BE2C (cell line): ENCODE results near the gene PID1.

Experiments
- DNase-seq: peaks from one replicate; pipeline ENCODE4 v3.0.0-alpha.2; 2020
- H3K27me3 ChIP-seq: fragments of 250-450 bp; sonication (Bioruptor Pico); 2 replicates; pipeline ENCODE4 v1.5.1; 2020; ENCODE audit warnings: mild to moderate bottlenecking
- H3K36me3 ChIP-seq: fragments of 250-450 bp; sonication (Bioruptor Pico); 2 replicates; pipeline ENCODE4 v1.5.1; 2020; ENCODE audit warnings: mild to moderate bottlenecking
- H3K4me1 ChIP-seq: fragments of 250-450 bp; sonication (Bioruptor Pico); 2 replicates; pipeline ENCODE4 v1.5.1; 2020
- H3K4me3 ChIP-seq: 2 replicates; pipeline ENCODE4 v1.5.1; 2011; ENCODE audit warnings: low read depth, low read length
- H3K9me3 ChIP-seq: fragments of 250-450 bp; sonication (Bioruptor Pico); 2 replicates; pipeline ENCODE4 v1.5.1; 2020
- TF ChIP-seq, protein P1 (sequence below): IDR thresholded peaks from 2 replicates; pipeline ENCODE4 v1.5.1; 2012; ENCODE audit warnings: mild to moderate bottlenecking, low read depth, low read length

PID1 gene

DNA sequence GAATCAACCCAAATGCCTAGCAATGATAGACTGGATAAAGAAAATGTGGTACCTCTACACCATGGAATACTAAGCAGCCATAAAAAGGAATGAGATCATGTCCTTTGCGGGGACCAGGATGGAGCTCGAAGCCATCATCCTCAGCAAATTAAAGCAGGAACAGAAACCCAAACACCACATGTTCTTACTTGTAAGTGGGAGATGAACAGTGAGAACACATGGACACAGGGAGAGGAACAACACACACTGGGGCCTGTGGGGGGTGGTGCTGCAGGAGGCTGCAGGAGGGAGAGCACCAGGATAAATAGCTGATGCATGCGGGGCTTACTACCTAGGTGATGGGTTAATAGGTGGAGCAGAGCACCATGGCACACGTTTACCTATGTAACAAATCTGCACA is 8.4 kb upstream of the PID1 start:
- H3K9me3 ChIP-seq, result no peaks in the 10 kb centered on the region
- H3K27me3 ChIP-seq, result no peaks in the 10 kb centered on the region; the same call in 1 of the 2 replicates
- H3K4me3 ChIP-seq, result no peak overlapping the region
- H3K4me1 ChIP-seq, result no peaks in the 10 kb centered on the region
- no peaks in the 10 kb centered on the region for H3K36me3 ChIP-seq
- DNase-seq, result no peak
- TF ChIP-seq, protein P1, sequence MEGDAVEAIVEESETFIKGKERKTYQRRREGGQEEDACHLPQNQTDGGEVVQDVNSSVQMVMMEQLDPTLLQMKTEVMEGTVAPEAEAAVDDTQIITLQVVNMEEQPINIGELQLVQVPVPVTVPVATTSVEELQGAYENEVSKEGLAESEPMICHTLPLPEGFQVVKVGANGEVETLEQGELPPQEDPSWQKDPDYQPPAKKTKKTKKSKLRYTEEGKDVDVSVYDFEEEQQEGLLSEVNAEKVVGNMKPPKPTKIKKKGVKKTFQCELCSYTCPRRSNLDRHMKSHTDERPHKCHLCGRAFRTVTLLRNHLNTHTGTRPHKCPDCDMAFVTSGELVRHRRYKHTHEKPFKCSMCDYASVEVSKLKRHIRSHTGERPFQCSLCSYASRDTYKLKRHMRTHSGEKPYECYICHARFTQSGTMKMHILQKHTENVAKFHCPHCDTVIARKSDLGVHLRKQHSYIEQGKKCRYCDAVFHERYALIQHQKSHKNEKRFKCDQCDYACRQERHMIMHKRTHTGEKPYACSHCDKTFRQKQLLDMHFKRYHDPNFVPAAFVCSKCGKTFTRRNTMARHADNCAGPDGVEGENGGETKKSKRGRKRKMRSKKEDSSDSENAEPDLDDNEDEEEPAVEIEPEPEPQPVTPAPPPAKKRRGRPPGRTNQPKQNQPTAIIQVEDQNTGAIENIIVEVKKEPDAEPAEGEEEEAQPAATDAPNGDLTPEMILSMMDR, result no peak

DNA sequence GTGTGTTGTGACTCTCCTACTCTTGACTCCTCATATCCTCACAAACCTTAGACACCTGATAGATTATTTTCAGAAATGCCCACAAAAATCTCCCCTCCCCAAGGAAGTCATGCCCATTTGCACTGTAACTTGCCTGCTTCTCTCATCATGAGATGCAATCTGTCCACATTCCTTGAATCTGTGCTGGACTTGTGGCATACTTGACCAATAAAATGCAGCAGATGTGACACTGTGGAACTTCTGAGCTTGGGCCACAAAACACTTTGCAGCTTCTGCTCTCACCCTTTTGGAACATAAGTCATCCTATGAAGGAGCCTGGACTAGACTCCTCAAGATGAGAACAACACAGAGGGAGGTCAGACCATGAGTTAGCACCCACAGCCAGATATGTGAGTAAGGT is 4.4 kb upstream of the PID1 start:
- Histone ChIP-seq H3K4me1 (no peaks in the 10 kb centered on the region), H3K4me3 (no peak overlapping the region), H3K27me3 (peaks cover 3% of the 10 kb centered on the region), H3K9me3 (no peaks in the 10 kb centered on the region), H3K36me3 (no peaks in the 10 kb centered on the region)
- no peak for DNase-seq
- TF ChIP-seq, protein P1, result no peak

DNA sequence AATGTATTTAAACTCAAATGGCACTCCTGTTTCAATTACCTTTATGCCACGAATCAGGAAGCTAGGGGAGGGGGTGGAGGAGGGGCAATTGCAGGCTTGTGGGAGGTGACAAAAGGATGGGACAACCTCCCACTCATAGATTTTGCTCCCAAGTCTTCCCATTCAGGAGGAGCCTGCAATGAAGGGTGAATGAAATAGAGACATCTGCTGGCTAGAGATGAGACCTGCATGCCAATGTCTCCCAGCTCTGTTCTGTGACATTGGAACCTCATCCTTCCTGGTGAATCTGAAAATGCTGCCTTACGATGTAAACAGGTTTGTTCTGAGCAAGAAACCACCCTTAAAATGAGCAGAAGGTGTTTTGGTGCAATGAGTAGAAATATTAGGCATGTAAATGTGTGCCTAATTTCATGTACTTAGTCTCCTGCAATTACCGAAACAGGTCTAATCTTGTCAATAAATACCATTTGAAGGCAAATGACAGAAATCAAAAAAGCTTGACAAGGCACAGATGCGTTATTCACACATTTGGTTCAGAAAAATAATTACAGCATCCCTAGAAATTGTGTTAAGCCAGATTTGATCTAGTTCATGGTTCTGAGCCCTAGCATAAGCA is 2.7 kb upstream of the PID1 start:
- H3K27me3 ChIP-seq, result peaks cover 3% of the 10 kb centered on the region
- no peaks in the 10 kb centered on the region for H3K4me1 ChIP-seq
- TF ChIP-seq, protein P1, result peak; percentile 81
- H3K36me3 ChIP-seq, result no peaks in the 10 kb centered on the region
- DNase-seq, result peak; percentile 26
- no peak overlapping the region for H3K4me3 ChIP-seq
- H3K9me3 ChIP-seq, result no peaks in the 10 kb centered on the region

DNA sequence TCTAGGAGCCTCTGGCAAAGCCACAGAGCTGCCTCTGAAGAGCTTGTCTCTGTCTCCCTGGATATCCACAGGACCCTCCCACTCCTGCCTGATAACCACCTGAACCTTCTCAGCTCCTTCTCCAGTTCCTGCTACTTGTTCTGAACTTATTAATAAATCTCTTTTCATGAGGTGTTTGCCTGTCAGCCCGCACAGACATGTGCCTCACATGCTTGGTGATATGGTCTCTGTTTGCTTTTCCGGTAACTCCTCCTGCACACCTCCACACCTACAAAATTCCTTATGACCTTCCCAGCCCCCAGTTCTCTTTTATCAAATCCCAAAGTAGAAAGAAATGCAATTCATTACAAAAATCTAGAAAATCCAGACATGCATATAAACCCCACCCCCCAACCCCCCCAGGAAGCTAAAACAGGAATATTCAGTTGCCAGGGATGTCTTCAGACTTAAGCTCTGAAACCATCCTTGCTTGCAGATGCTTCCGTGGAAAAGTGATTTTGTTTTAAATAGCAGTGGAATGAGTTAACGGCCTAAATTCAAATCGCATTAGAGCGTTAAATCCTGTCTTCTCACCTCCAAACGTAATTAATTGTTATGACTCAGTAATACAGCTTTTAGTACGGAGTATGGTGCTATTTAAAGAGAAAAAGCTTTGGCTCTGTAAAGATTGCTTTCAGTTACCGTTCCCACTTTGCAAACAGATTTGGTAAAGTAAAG is 2.1 kb upstream of the PID1 start:
- H3K9me3 ChIP-seq, result no peaks in the 10 kb centered on the region
- H3K4me3 ChIP-seq, result no peak overlapping the region
- no peaks in the 10 kb centered on the region for H3K36me3 ChIP-seq
- no peaks in the 10 kb centered on the region for H3K4me1 ChIP-seq
- no peak for DNase-seq
- peaks cover 3% of the 10 kb centered on the region for H3K27me3 ChIP-seq
- TF ChIP-seq, protein P1, result no peak

DNA sequence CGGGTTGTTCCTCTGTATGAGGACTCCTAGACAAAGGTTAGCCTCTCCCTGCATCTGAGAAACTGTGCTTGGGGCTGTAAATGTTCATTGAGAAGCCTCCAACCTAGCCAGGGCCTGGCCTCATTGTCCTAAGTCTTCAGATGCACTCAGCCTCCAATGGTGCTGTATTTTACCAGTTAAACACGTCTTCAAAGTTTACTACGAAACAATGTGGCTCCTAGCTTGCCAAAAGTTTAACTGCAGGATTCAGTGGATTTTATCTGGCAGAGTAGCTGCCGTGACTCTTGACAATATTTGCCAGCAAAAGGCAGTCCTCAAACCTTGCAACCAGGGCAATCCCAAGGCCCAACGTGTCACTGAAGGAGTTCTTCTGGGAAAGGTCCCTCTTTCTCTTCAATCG is 1.1 kb downstream of the PID1 start:
- DNase-seq, result no peak
- Histone ChIP-seq H3K4me1 (no peaks in the 10 kb centered on the region), H3K9me3 (no peaks in the 10 kb centered on the region), H3K36me3 (no peaks in the 10 kb centered on the region), H3K4me3 (no peak overlapping the region), H3K27me3 (peaks cover 3% of the 10 kb centered on the region)
- TF ChIP-seq, protein P1, result no peak

DNA sequence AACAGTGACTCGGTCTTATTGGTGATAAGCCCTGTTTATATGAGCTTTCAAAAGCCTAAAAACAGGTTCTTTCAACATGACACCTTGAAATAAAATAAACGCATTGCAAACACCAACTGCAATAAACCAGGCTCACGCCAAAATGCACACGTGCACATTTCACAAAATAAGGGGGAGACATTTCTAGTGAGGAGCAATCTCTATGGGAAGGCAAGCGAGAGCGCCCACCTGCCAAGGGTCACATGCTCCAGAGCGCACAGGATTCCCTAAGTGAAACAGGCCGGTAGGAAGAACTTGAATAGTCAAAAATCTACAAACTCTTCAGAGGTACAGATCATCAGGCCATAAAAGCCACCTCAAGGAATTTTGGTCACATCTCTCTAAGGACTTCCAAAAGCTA is 1.9 kb downstream of the PID1 start:
- no peaks in the 10 kb centered on the region for H3K9me3 ChIP-seq
- no peaks in the 10 kb centered on the region for H3K36me3 ChIP-seq
- no peak overlapping the region for H3K4me3 ChIP-seq
- TF ChIP-seq, protein P1, result no peak
- no peaks in the 10 kb centered on the region for H3K4me1 ChIP-seq
- DNase-seq, result no peak
- H3K27me3 ChIP-seq, result peaks cover 3% of the 10 kb centered on the region; the same call in 1 of the 2 replicates
